GM18520 (cell line): ENCODE measurements around the gene ZNF576.
A peak's percentile ranks its signal among the peaks of the same experiment; 100 is the strongest.
"Not testable (repeated sequence)": the region's sequence is repeated elsewhere in the genome, so short reads cannot be mapped to it uniquely, and the experiment has no call there.

Experiments used
- ATAC-seq: cut with Tn5 transposase; IDR thresholded peaks from one replicate; pipeline ENCODE4 v1.9.1; 2021; ENCODE audit not compliant: unreplicated experiment

Gene ZNF576, protein sequence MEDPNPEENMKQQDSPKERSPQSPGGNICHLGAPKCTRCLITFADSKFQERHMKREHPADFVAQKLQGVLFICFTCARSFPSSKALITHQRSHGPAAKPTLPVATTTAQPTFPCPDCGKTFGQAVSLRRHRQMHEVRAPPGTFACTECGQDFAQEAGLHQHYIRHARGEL

GRCh38 chr19:43595999-43596841 lies at the start of gene ZNF576, which contains the start of gene IRGQ:
TSS of gene ZNF576 (plus strand) at chr19:43596595. CDS start at chr19:43597109, 514 bp downstream.
TSS of gene IRGQ (minus strand) at chr19:43596134. CDS start at chr19:43595338, 796 bp downstream.
- ATAC-seq: peak; percentile 81

DNA sequence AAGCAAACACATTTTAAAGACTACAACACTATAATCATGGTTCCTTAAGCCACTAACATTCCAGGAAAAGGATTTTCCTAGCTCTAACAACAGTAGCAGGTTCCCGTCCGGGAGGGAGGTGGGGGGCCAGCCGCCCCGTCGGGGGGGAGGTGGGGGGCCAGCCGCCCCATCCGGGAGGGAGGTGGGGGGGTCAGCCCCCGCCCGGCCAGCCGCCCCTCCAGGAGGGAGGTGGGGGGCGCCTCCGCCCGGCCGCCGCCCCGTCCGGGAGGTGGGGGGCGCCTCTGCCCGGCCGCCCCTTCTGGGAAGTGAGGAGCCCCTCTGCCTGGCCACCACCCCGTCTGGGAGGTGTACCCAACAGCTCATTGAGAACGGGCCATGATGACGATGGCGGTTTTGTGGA lies 48.5 kb upstream of the ZNF576 start:
- not testable (repeated sequence) for ATAC-seq

GRCh38 chr19:43548706-43549105 lies 47.7 kb upstream of the ZNF576 start:
- no peak for ATAC-seq

DNA sequence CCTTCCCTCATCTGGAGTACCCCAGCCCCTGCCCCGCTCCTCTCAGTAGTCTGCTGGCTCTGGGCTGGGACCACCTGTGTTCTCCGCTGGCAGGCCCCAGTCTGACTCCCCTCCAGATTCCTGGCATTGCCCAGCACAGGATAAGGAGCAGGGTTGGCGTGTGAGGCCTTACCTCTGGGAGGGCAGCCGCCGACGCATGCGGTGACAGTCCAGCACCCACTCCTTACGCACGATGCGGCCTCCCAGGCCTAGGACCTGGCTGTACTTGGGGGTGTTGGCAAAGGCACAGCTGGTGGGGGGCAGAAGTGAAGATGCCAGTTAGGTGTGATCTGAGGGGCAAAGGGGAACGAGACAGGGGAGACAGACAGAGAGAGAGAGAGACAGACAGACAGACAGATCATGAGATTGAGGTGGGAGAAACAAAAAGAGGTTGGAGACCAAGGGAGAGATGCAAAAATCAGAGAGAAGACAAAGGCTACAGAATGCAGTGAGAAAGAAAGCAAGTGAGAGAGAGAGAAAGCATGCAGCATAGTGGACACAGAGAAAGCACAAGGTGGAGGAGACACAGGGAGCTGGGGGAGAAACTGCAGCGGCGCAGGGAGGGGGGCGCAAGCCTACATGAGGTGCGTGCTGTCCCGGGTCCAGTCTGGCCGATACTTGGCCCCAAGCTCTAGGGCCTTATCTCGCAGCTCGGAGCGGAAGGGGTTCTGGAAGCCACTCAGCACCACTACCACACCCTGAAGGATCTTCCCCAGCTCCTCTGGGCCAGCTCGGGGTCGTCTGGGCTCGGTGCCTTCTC lies 44.8 kb upstream of the ZNF576 start:
- ATAC-seq: no peak

- no peak for ATAC-seq
Observed at GRCh38 chr19:43552198-43552450, 44.3 kb upstream of the ZNF576 start.

DNA sequence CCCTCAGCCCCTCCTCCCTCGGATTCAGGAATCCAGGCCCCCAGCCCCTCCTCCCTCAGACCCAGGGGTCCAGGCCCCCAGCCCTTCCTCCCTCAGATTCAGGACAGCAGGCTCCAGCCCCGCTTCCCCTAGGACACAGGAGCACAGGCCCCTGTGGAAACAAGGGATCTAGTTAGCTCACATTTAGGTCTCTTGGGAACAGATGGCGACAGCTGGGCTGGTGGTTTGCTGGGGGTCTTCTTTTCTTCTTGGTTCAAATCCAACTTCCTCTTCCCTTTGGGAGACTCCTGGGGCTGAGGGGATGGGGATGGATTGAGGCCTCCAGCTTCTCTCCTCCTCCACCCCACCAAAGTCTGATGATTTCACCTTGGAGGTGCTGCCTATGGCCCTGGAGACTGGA lies 43.8 kb upstream of the ZNF576 start:
- no peak for ATAC-seq

DNA sequence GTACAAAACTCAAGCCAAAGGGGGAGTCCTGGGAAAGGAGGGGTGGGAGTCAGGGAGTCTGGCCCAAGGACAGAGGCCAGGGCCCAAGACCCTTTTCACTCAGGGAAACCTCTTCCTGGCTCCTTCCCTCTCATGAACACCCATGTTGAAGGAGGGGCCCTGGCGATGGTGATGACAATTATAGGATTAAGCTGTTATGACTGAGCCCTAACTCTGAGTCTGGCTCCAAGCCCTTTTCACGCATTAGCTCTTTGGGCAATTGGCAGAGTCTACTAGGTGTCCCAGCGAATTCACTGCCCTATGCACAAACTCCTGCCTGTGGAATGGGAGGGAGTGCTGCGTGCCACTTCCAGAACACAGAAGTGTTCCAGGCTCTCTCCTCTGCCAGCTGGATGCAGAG lies 42.7 kb upstream of the ZNF576 start:
- no peak for ATAC-seq

DNA sequence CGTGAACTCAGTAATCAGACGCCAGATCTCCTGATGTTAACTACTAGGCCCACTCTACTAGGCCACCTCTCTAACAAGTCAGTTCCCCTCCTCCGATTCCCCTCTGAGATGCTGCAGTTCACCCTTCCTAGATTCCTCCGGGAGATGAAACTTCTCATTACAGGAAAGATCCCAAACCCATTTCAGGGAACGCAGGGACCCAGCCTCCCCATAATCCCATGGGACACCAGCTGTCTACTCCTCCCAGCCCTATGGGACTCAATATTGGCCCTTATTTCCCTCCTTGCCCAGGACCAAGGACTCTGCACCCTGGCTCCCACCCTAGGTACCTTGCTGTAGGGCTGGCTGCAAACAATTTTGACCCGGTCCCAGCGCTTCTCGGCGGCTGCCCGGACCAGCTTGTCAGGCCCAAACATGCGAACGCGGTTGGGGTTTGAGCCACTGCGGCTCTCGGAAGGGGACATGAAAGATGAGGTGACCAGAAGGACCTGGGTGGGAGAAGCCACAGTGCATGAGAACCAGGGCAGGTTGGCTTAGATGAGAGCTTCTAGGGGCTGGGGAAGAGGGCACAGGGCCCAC lies 42.0 kb upstream of the ZNF576 start:
- no peak for ATAC-seq

DNA sequence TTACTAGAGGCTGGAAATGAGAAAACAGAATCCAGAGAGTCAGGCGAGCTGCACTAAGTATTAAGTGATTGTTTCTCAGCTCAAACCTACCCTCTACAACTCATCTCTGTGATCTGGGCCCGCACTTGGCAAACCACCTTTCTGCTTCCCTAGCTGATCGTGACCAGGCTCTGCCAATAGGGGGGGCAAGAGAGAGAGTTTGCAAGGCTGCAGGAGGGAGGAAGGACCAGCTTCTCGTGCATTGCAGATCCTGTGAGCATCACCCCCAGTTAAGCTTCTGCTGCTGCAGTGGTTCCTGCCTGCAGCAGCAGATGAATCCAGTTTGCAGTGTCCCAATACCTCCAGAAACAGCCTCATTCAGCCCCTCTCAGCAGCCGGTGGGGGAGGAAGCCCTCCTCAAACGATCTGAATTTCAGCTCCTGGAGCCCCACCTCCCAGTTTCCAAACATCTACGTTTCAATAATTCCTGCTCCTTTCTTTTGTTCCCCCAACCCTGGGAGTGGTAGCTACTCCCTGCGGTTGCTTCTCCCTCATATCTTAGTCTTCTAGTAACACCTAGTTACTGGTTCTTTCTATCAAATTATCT lies 41.1 kb upstream of the ZNF576 start:
- no peak for ATAC-seq

- no peak for ATAC-seq
Observed at GRCh38 chr19:43560687-43561086, 35.7 kb upstream of the ZNF576 start.

- ATAC-seq: no peak
Observed at GRCh38 chr19:43561139-43561970, 35.0 kb upstream of the ZNF576 start.

DNA sequence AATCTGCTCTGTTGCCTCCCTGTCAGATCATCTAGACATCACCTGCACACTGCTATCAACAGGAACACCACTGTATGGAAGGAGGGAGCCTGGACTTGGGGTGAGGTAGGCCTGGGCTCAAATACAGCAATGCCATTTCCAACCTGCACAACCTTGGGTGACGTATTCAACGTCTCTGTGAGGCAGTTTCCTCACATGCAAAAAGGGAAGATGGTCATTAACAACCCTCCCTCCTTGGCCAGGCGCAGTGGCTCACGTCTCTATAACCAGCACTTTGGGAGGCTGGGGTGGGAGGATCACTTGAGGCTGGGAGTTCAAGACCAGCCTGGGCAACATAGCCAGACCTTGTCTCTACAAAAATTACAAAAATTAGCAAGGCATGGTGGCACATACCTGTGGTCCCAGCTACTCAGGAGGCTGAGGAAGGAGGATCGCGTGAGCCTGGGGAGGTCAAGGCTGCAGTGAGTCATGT lies 34.1 kb upstream of the ZNF576 start:
- ATAC-seq: no peak

GRCh38 chr19:43562698-43563241 lies 33.6 kb upstream of the ZNF576 start:
- ATAC-seq: peak; percentile 85

- no peak for ATAC-seq
Observed at GRCh38 chr19:43563816-43564457, 32.5 kb upstream of the ZNF576 start.

GRCh38 chr19:43564800-43565199 lies 31.6 kb upstream of the ZNF576 start:
- no peak for ATAC-seq

DNA sequence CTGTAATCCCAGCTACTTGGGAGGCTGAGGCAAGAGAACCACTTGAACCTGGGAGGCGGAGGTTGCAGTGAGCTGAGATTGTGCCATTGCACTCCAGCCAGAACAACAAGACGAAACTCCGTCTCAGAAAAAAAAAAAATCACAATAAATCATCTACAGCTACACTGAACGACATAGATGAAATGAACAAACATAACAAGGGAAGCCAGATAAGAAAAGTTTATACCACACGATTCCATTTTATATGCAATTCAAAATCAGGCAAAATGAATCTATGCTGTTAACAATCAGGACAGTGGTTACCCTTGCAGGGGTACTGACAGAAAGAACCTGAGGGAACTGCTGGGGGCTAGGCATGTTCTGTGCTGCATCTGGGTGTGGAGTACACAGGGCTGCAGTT lies 26.7 kb upstream of the ZNF576 start:
- ATAC-seq: no peak

DNA sequence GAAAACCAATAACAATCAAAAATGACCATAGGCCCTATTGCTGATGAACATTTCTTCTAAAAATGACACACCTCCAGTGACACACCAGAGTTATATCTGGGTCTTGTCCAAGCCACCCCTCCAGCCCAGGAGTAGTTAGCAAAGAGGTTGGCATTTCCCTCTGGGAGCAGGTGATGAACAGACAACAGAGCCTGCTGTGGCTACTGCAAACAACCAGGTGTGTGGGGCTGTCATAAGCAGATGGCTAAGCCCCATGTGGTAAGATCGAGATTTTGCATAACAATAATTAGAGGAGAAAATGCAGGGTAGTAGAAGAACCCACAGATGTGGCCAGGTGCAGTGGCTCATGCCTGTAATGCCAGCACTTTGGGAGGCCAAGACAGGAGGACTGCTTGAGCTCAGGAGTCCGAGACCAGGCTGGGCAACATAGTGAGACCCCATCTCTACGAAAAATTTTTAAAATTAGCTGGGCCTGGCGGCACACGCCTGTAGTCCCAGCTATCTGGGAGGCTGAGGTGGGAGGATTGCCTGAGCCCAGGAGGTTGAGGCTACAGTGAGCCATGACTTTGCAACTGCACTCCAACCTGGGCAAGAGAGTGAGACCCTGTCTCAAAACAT lies 26.1 kb upstream of the ZNF576 start:
- no peak for ATAC-seq

DNA sequence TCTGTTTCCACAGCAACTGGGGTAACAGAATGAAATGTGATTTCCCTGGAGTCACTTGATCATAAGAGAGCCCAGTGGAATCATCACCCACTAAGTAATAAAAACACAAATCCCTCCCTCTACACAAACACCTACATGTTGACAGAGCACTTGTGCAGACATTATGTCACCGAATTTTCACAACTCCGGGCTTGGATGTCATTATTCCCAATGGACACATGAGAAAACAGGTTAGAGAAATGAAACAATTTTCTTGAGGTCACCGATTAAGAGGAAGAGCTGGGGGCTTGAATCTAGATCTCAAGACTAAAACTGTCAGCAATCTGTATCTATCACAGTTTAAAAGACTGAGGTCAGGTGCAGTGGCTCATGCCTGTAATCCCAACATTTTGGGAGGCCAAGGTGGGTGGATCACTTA lies 24.2 kb upstream of the ZNF576 start:
- no peak for ATAC-seq
